Gastrocnemius medialis (tissue), 4 donors: Measurements from ENCODE around the gene MTARC2. TPM values are rescaled to one million over a fixed set of nuclear protein-coding genes. Genes with fewer than 3 reads are reported as not detected.

Source experiments
- ATAC-seq, 2 donors: fragments of 150-250 bp; one replicate each; pipeline ENCODE4 v1.9.1; 2016
- DNase-seq, 2 donors: peaks; one replicate each; pipeline ENCODE4 v3.0.0-alpha.2; 2019
- H3K27ac ChIP-seq, 4 donors: fragments of 200-600 bp; sonication (generic); 1 replicate in 1 of 4; 2 replicates in 3 of 4; pipeline ENCODE4 v1.5.1; 2016 to 2018; ENCODE audit warnings: mild to moderate bottlenecking in 2 of 4, moderate library complexity in 1 of 4
- H3K27me3 ChIP-seq, 3 donors: fragments of 200-600 bp; sonication (generic) in 2 of 3; 1 replicate in 1 of 3; 2 replicates in 2 of 3; pipeline versions ENCODE4 v1.5.1 to v1.6.0; 2016 to 2019; ENCODE audit warnings: mild to moderate bottlenecking in 1 of 3, moderate library complexity in 1 of 3
- H3K36me3 ChIP-seq, 2 donors: fragments of 200-600 bp; sonication (generic) in 1 of 2; one replicate each; pipeline ENCODE4 v1.5.1; 2017 to 2018
- H3K4me1 ChIP-seq, 2 donors: fragments of 200-600 bp; sonication (generic) in 1 of 2; one replicate each; pipeline ENCODE4 v1.5.1; 2016 to 2017; ENCODE audit warnings: mild to moderate bottlenecking in 2 of 2
- H3K4me3 ChIP-seq, 4 donors: fragments of 200-600 bp; sonication (generic) in 3 of 4; 1 replicate in 1 of 4; 2 replicates in 3 of 4; pipeline ENCODE4 v1.5.1; 2016 to 2019; ENCODE audit warnings: mild to moderate bottlenecking in 2 of 4
- H3K9me3 ChIP-seq, 3 donors: fragments of 200-600 bp; sonication (generic) in 2 of 3; 1 replicate in 1 of 3; 2 replicates in 2 of 3; pipeline ENCODE4 v1.5.1; 2016 to 2019
- POLR2A ChIP-seq, 2 donors: fragments of 450-650 bp; IDR thresholded peaks; one replicate each; pipeline ENCODE4 v1.6.1; 2017; ENCODE audit warnings: antibody characterized with exemption in 2 of 2, mild to moderate bottlenecking in 2 of 2, moderate library complexity in 2 of 2
- in situ Hi-C, 4 donors: fragments of 200-750 bp; cut with MboI; loops; one replicate each; pipeline versions ENCODE4 v1.15.0 to v1.8.0; 2017; ENCODE audit warnings: low sequenced_read_pairs in 4 of 4
- intact Hi-C: fragments of 100-400 bp; cut with DNase I; formaldehyde crosslinking; loops from one replicate; pipeline ENCODE4 v1.15.1; 2023; ENCODE audit warnings: low total_unique reads
- total RNA-seq, 4 donors: library from RNA; depleted of rRNA; stranded (reverse); fragments of >200 nt; gene quantifications; one replicate each; pipeline versions ENCODE4 v1.1.0 to v1.2.3, GENCODE V29; 2016
- TF ChIP-seq, protein P1 (sequence below), 5 experiments: fragments of 450-650 bp in 3 of 5; fragments of 200-600 bp in 2 of 5; sonication (generic) in 2 of 5; IDR thresholded peaks in 4 of 5; conservative IDR thresholded peaks in 1 of 5; 1 replicate in 4 of 5; 2 replicates in 1 of 5; pipeline ENCODE4 v1.5.1; 2016 to 2019; ENCODE audit warnings: antibody characterized with exemption in 5 of 5, mild to moderate bottlenecking in 3 of 5, moderate library complexity in 3 of 5

Gene MTARC2
- total RNA-seq, 4 donors from 2014 or later = 5.8 to 12.0 (median 7.3) TPM

DNA sequence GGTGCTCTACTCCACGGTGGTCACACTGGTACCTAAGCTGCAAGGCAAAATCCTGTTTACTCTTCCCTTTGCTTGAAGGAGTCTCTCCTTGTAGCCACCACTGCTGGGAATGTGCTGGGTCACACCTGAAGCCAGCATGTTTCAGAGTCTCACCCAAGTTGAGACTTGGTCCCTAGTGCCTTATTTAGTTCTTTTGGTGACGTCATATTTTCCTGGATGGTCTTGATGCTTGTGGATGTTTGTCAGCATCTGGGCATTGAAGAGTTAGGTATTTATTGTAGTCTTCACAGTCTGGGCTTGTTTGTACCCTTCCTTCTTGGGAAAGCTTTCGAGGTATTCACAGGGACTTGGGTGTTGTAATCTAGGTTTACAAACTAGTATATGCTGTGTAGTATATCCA is 5.6 kb upstream of the MTARC2 start:
- in situ Hi-C loops = loop anchor here in 1 of 4 donors (25.0 kb wide), 1 partner anchor 455 kb away; no protein-coding TSS in a partner anchor

DNA sequence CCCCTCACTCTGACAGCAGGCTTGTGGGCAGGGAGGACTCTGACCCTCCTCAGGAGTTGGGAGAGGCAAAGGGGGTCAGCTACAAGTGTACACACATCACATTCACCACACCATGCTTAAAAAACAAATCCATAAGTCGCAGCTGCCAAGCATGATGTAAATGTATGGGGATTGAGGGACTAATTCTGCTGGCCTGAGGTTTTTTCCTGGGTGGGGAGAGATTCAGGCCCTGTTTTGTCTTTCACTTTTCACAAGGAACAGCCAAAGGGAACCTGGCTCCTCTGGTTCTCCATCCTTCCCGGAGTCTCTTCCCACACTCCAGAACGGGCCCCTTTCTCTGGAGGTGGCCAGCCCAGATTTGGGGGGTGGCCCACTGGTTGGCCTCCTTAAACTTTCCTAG is 1.3 kb upstream of the MTARC2 start:
- DNase-seq = no peak
- TF ChIP-seq, protein P1, sequence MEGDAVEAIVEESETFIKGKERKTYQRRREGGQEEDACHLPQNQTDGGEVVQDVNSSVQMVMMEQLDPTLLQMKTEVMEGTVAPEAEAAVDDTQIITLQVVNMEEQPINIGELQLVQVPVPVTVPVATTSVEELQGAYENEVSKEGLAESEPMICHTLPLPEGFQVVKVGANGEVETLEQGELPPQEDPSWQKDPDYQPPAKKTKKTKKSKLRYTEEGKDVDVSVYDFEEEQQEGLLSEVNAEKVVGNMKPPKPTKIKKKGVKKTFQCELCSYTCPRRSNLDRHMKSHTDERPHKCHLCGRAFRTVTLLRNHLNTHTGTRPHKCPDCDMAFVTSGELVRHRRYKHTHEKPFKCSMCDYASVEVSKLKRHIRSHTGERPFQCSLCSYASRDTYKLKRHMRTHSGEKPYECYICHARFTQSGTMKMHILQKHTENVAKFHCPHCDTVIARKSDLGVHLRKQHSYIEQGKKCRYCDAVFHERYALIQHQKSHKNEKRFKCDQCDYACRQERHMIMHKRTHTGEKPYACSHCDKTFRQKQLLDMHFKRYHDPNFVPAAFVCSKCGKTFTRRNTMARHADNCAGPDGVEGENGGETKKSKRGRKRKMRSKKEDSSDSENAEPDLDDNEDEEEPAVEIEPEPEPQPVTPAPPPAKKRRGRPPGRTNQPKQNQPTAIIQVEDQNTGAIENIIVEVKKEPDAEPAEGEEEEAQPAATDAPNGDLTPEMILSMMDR (IDR thresholded peaks at IDR 0.05 in 4 of 5, conservative IDR thresholded peaks at IDR 0.05 in 1 of 5) = no peak
- TF ChIP-seq POLR2A (IDR thresholded peaks at IDR 0.05) = no peak
- H3K27ac ChIP-seq = peak overlapping the region in 1 of 4 donors; percentile 83
- H3K4me1 ChIP-seq = peaks cover 26 to 36% of the 10 kb centered on the region in 2 donors
- intact Hi-C loops (no loop called here), in situ Hi-C loops (loop anchor here in 1 of 4 donors (25.0 kb wide), 1 partner anchor 460 kb away; no protein-coding TSS in a partner anchor)
- no peaks in the 10 kb centered on the region for H3K36me3 ChIP-seq
- no peak for ATAC-seq
- H3K4me3 ChIP-seq = no peak overlapping the region
- no peaks in the 10 kb centered on the region for H3K27me3 ChIP-seq
- H3K9me3 ChIP-seq = no peaks in the 10 kb centered on the region

More for the DNA sequence above, 5.6 kb upstream of the MTARC2 start:
- Histone ChIP-seq H3K27me3 (no peaks in the 10 kb centered on the region), H3K9me3 (no peaks in the 10 kb centered on the region), H3K27ac (no peak overlapping the region), H3K36me3 (no peaks in the 10 kb centered on the region), H3K4me3 (no peak overlapping the region), H3K4me1 (peaks cover 3% of the 10 kb centered on the region in 2 donors)
- ATAC-seq (no peak), DNase-seq (no peak)
- TF ChIP-seq, protein P1 (IDR thresholded peaks at IDR 0.05 in 4 of 5, conservative IDR thresholded peaks at IDR 0.05 in 1 of 5) = no peak
- no peak for TF ChIP-seq POLR2A (IDR thresholded peaks at IDR 0.05)
- intact Hi-C loops = no loop called here

DNA sequence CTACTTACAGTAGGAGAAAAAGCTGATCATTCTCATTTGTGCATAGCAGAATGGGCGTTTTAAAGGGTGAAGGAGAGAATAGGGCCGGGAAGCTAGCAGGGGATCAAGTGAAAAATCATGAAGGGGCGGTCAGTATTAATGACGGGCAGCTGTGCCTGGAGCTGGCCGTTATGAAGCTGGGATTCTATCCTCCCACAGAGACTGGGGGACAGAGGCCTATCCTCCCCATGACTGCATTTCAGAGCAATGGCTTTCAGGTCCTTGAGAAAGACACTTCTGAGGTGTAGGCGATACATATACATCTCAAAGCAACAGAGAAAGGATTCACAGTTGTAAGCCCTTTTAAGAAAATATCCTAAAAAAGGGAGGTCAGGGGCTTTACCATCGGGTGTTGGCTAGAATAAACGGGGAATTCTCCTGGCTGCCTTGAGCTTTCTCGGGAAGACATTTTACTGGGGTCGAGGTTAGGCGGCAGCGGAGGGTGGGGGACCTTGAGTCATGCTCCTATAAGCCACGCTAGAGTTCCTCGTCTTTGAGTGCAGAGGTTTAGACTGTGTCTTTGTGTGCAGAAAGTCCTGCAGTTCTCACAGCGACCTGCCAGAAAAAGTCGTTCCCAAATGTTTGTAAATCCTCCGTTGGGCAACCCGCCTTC is 559 bp upstream of the MTARC2 start:
- DNase-seq = no peak
- H3K4me3 ChIP-seq = peak overlapping the region; percentile 71 to 93 (median 77)
- H3K27ac ChIP-seq = peak overlapping the region; percentile 83 to 93 (median 84)
- in situ Hi-C loops (loop anchor here in 1 of 4 donors (25.0 kb wide), 1 partner anchor 460 kb away; no protein-coding TSS in a partner anchor), intact Hi-C loops (no loop called here)
- no peak for ATAC-seq
- H3K27me3 ChIP-seq = no peaks in the 10 kb centered on the region
- no peaks in the 10 kb centered on the region for H3K36me3 ChIP-seq
- H3K9me3 ChIP-seq = no peaks in the 10 kb centered on the region
- TF ChIP-seq POLR2A (IDR thresholded peaks at IDR 0.05) = no peak
- TF ChIP-seq, protein P1 (IDR thresholded peaks at IDR 0.05 in 4 of 5, conservative IDR thresholded peaks at IDR 0.05 in 1 of 5) = no peak
- peaks cover 31 to 41% of the 10 kb centered on the region in 2 donors for H3K4me1 ChIP-seq

DNA sequence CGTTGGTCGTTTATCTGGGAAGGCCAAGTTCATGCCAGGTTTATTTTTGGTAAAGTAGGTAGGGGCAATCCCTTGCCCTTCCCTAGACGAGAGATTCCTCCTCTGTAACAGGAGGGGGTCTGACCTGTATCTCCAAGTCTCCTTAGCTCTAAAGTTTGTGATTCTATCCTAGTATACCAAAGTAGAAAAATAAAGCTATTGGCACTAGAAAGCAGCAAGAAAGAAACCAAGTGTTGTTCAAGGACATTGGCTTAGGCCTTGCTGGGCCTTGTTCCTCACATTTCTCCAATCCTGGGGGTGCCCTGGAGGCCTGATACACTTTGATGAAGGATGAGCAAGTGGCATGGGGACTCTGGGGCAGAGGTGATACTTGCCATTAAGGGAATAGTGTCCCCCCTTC is 814 bp downstream of the MTARC2 start:
- no peaks in the 10 kb centered on the region for H3K27me3 ChIP-seq
- peaks cover 40 to 48% of the 10 kb centered on the region in 2 donors for H3K4me1 ChIP-seq
- TF ChIP-seq, protein P1 (IDR thresholded peaks at IDR 0.05 in 4 of 5, conservative IDR thresholded peaks at IDR 0.05 in 1 of 5) = no peak
- TF ChIP-seq POLR2A (IDR thresholded peaks at IDR 0.05) = no peak
- no peak for ATAC-seq
- in situ Hi-C loops = loop anchor here in 1 of 4 donors (25.0 kb wide), 1 partner anchor 462 kb away; no protein-coding TSS in a partner anchor
- intact Hi-C loops = no loop called here
- peak overlapping the region; percentile 83 to 93 (median 84) for H3K27ac ChIP-seq
- no peaks in the 10 kb centered on the region for H3K9me3 ChIP-seq
- H3K36me3 ChIP-seq = no peaks in the 10 kb centered on the region
- peak overlapping the region; percentile 71 to 93 (median 77) for H3K4me3 ChIP-seq
- no peak for DNase-seq
